Spleen (tissue), 11 donors: ENCODE results near the gene PRX. TPM values are rescaled to one million over a fixed set of nuclear protein-coding genes. Genes with fewer than 3 reads are reported as not detected.

Experiments used
- DNase-seq: peaks from one replicate; pipeline ENCODE4 v3.0.0-alpha.2; 2020
- H3K27ac ChIP-seq, 8 donors: fragments of 200-600 bp; sonication (generic) in 7 of 8; 1 replicate in 4 of 8; 2 replicates in 4 of 8; pipeline versions ENCODE4 v1.5.0 to v1.8.0; 2016 to 2021; ENCODE audit warnings: inconsistent platforms in 4 of 8, mild to moderate bottlenecking in 4 of 8, moderate library complexity in 1 of 8
- H3K27me3 ChIP-seq, 7 donors: fragments of 200-600 bp; sonication (generic) in 6 of 7; replicated peaks in 1 of 7; 1 replicate in 4 of 7; 2 replicates in 3 of 7; pipeline versions ENCODE4 v1.5.0 to v1.8.0; 2016 to 2021; ENCODE audit warnings: inconsistent platforms in 3 of 7, mild to moderate bottlenecking in 1 of 7
- H3K36me3 ChIP-seq, 6 donors: fragments of 200-600 bp; sonication (generic) in 5 of 6; 1 replicate in 4 of 6; 2 replicates in 2 of 6; pipeline versions ENCODE4 v1.5.0 to v1.8.0; 2016 to 2021; ENCODE audit warnings: inconsistent platforms in 2 of 6
- H3K4me1 ChIP-seq, 6 donors: fragments of 200-600 bp; sonication (generic) in 5 of 6; 1 replicate in 3 of 6; 2 replicates in 3 of 6; pipeline versions ENCODE4 v1.5.0 to v1.8.0; 2016 to 2021; ENCODE audit warnings: inconsistent platforms in 3 of 6
- H3K4me3 ChIP-seq, 8 donors: fragments of 200-600 bp; sonication (generic) in 7 of 8; 1 replicate in 4 of 8; 2 replicates in 4 of 8; pipeline versions ENCODE4 v1.5.0 to v1.8.0; 2016 to 2021; ENCODE audit warnings: inconsistent platforms in 4 of 8, mild to moderate bottlenecking in 4 of 8, moderate library complexity in 2 of 8
- H3K9me3 ChIP-seq, 8 donors: fragments of 200-600 bp; sonication (generic) in 7 of 8; 1 replicate in 4 of 8; 2 replicates in 4 of 8; pipeline versions ENCODE4 v1.5.0 to v1.8.0; 2016 to 2021; ENCODE audit warnings: inconsistent platforms in 4 of 8
- CTCF ChIP-seq, 11 experiments: fragments of 200-600 bp in 7 of 11; fragments of 450-650 bp in 4 of 11; sonication (generic) in 4 of 11; IDR thresholded peaks in 8 of 11; conservative IDR thresholded peaks in 3 of 11; 1 replicate in 7 of 11; 2 replicates in 4 of 11; pipeline versions ENCODE4 v1.4.0 to v1.8.0; 2016 to 2021; ENCODE audit warnings: antibody characterized with exemption in 11 of 11, inconsistent platforms in 4 of 11, mild to moderate bottlenecking in 1 of 11
- POLR2A ChIP-seq, 3 donors: fragments of 450-650 bp; IDR thresholded peaks; one replicate each; pipeline ENCODE4 v1.5.1; 2017; ENCODE audit warnings: antibody characterized with exemption in 3 of 3, mild to moderate bottlenecking in 1 of 3
- POLR2AphosphoS5 ChIP-seq, 3 donors: sonication (generic); formaldehyde crosslinking; IDR thresholded peaks; one replicate each; pipeline ENCODE4 v1.5.1; 2017; ENCODE audit warnings: antibody characterized with exemption in 3 of 3
- WGBS, 5 donors: extraction: QIAGEN DNeasy Blood & Tissue Kit in 3 of 5; methylation state at CpG; one replicate each; pipeline versions ENCODE4 v1.1.5 to v1.1.7; 2013 to 2018; 5-methylcytosine and 5-hydroxymethylcytosine counted together
- intact Hi-C: fragments of 100-400 bp; cut with DNase I; formaldehyde crosslinking; loops from one replicate; pipeline ENCODE4 v1.15.0; 2023; ENCODE audit warnings: low total_unique reads
- polyA plus RNA-seq, 3 donors: library from polyadenylated mRNA; stranded (reverse); fragments of 200-250 nt; gene quantifications; one replicate each; pipeline ENCODE4 v1.2.1, GENCODE V29; 2013
- total RNA-seq, 7 donors: library from RNA; depleted of rRNA in 3 of 7; stranded (reverse); fragments of >200 nt in 3 of 7; fragmentation: NEBNext Ultra II Directional in 4 of 7; extraction: Animal tissue kit (Norgen Biotek cat#: 25700) in 4 of 7; gene quantifications; one replicate each; pipeline versions ENCODE4 v1.1.0 to v1.2.1, GENCODE V29; 2016 to 2021
- donor health status: healthy with polysubstance abuse.
- donor health status: DM: no; HTN: no; CAD: no; lungs with moderate emphysema.
- donor health status: DM: no; HTN: no; CAD: no.
- donor health status: Bipolar disorder and iron deficiency.
- donor health status: healthy.
- donor health status: DM: no; HTN: no; CAD: no.
- donor health status: DM: yes; HTN: yes; CAD: no.

Gene PRX
- total and polyA plus RNA-seq, 10 donors = 0.50 to 3.4 (median 2.1) TPM

GRCh38 chr19:40425450-40426287 lies 12.5 kb upstream of the PRX start, which contains the start of gene SERTAD1:
SERTAD1 (minus strand) TSS chr19:40425992; CDS start chr19:40423546, 2,446 bp downstream.
- 0 to 1% (median 0%) methylated on average over 44 to 75 of the region's 75 CpGs for WGBS, 5 donors
- Histone ChIP-seq H3K4me1 (peaks cover 19 to 53% (median 43%) of the 10 kb centered on the region in 6 donors), H3K27me3 (no peaks in the 10 kb centered on the region), H3K4me3 (peak within 1 kb of the TSS; percentile 60 to 79 (median 73)), H3K27ac (peak within 1 kb of the TSS; percentile 97 to 100 (median 99)), H3K9me3 (no peaks in the 10 kb centered on the region), H3K36me3 (peaks cover 0 to 16% (median 11%) of the 10 kb centered on the region in 6 donors)
- DNase-seq = peak; percentile 100
- peak; percentile 60 to 88 (median 76) for TF ChIP-seq CTCF (IDR thresholded peaks at IDR 0.05 in 8 of 11, conservative IDR thresholded peaks at IDR 0.05 in 3 of 11)
- peak; percentile 96 to 99 (median 96) for TF ChIP-seq POLR2A (IDR thresholded peaks at IDR 0.05)
- TF ChIP-seq POLR2AphosphoS5 (IDR thresholded peaks at IDR 0.05) = peak; percentile 100
- intact Hi-C loops = no loop called here

- Histone ChIP-seq H3K36me3 (peaks cover 0 to 16% (median 11%) of the 10 kb centered on the region in 6 donors), H3K4me1 (peaks cover 22 to 61% (median 51%) of the 10 kb centered on the region in 6 donors), H3K9me3 (no peaks in the 10 kb centered on the region), H3K4me3 (peak overlapping the region; percentile 60 to 79 (median 73)), H3K27me3 (no peaks in the 10 kb centered on the region), H3K27ac (peak overlapping the region; percentile 97 to 100 (median 99))
- DNase-seq = peak; percentile 80
- intact Hi-C loops = no loop called here
- no peak for TF ChIP-seq POLR2A (IDR thresholded peaks at IDR 0.05)
- TF ChIP-seq CTCF (IDR thresholded peaks at IDR 0.05 in 8 of 11, conservative IDR thresholded peaks at IDR 0.05 in 3 of 11) = no peak
- no peak for TF ChIP-seq POLR2AphosphoS5 (IDR thresholded peaks at IDR 0.05)
- WGBS, 5 donors = 1 to 3% (median 2%) methylated on average over 28 of the region's 28 CpGs
Measured at GRCh38 chr19:40424637-40425449, 11.7 kb upstream of the PRX start.

GRCh38 chr19:40423938-40424337 lies 10.8 kb upstream of the PRX start:
- Histone ChIP-seq H3K36me3 (peaks cover 0 to 16% (median 11%) of the 10 kb centered on the region in 6 donors), H3K4me1 (peaks cover 22 to 67% (median 51%) of the 10 kb centered on the region in 6 donors), H3K27me3 (no peaks in the 10 kb centered on the region), H3K27ac (peak overlapping the region in 7 of 8 donors; percentile 97 to 100 (median 99)), H3K4me3 (peak overlapping the region in 6 of 8 donors; percentile 60 to 77 (median 72)), H3K9me3 (no peaks in the 10 kb centered on the region)
- TF ChIP-seq POLR2AphosphoS5 (IDR thresholded peaks at IDR 0.05) (no peak), CTCF (IDR thresholded peaks at IDR 0.05 in 8 of 11, conservative IDR thresholded peaks at IDR 0.05 in 3 of 11) (no peak), POLR2A (IDR thresholded peaks at IDR 0.05) (no peak)
- 91 to 97% (median 94%) methylated on average over 6 of the region's 6 CpGs for WGBS, 5 donors
- intact Hi-C loops = no loop called here
- no peak for DNase-seq
